HG02885 (cell line): ENCODE measurements around the gene PCCB.
"Not testable (repeated sequence)": the region's sequence is repeated elsewhere in the genome, so short reads cannot be mapped to it uniquely, and the experiment has no call there.

Source experiments
- ATAC-seq: cut with Tn5 transposase; IDR thresholded peaks from one replicate; pipeline ENCODE4 v1.9.1; 2021; ENCODE audit warnings: mild to moderate bottlenecking; ENCODE audit not compliant: unreplicated experiment, poor library complexity

Gene PCCB

GRCh38 chr3:136261826-136262225, 11.7 kb downstream of the PCCB start:
- no peak for ATAC-seq

GRCh38 chr3:136262559-136262958, 12.4 kb downstream of the PCCB start:
- ATAC-seq = no peak

- ATAC-seq = no peak
These were observed 13.1 kb downstream of the PCCB start for GRCh38 chr3:136263251-136263650.

- ATAC-seq = peak; percentile 71
These were observed 16.5 kb downstream of the PCCB start for GRCh38 chr3:136266468-136267125.

- no peak for ATAC-seq
These were observed 17.1 kb downstream of the PCCB start for GRCh38 chr3:136267235-136267634.

- peak; percentile 74 for ATAC-seq
These were observed 20.0 kb downstream of the PCCB start for GRCh38 chr3:136270179-136270578.

GRCh38 chr3:136271626-136272025, 21.5 kb downstream of the PCCB start:
- not testable (repeated sequence) for ATAC-seq

- no peak for ATAC-seq
These were observed 26.1 kb downstream of the PCCB start for GRCh38 chr3:136276049-136276755.

GRCh38 chr3:136277115-136277514, 27.0 kb downstream of the PCCB start:
- ATAC-seq = no peak

GRCh38 chr3:136277634-136278033, 27.5 kb downstream of the PCCB start:
- no peak for ATAC-seq

GRCh38 chr3:136279092-136279491, 29.0 kb downstream of the PCCB start:
- ATAC-seq = no peak

GRCh38 chr3:136280961-136281360, 30.8 kb downstream of the PCCB start:
- ATAC-seq = no peak

GRCh38 chr3:136281966-136282520, 31.9 kb downstream of the PCCB start:
- ATAC-seq = peak; percentile 48

- ATAC-seq = no peak
These were observed 33.5 kb downstream of the PCCB start for GRCh38 chr3:136283627-136284026.

- no peak for ATAC-seq
These were observed 41.2 kb downstream of the PCCB start for GRCh38 chr3:136291302-136291701.

- no peak for ATAC-seq
These were observed 42.4 kb downstream of the PCCB start for GRCh38 chr3:136292500-136292899.

GRCh38 chr3:136293279-136293678, 43.1 kb downstream of the PCCB start:
- ATAC-seq = no peak

GRCh38 chr3:136294176-136294575, 44.0 kb downstream of the PCCB start:
- ATAC-seq = no peak

GRCh38 chr3:136296960-136297359, 46.8 kb downstream of the PCCB start:
- ATAC-seq = no peak

- no peak for ATAC-seq
These were observed 47.7 kb downstream of the PCCB start for GRCh38 chr3:136297826-136298225.

GRCh38 chr3:136300444-136300843, 50.3 kb downstream of the PCCB start:
- no peak for ATAC-seq

- no peak for ATAC-seq
These were observed 55.7 kb downstream of the PCCB start for GRCh38 chr3:136305879-136306278.
